Endothelial cell of umbilical vein (primary cell): Measurements from ENCODE around the gene SLC25A23.

Source experiments
- POLR2AphosphoS5 ChIP-seq: IDR thresholded peaks from 2 replicates; pipeline ENCODE4 v1.6.1; 2012; ENCODE audit warnings: low read depth, mild to moderate bottlenecking, control low read depth, low read length, moderate library complexity; ENCODE audit not compliant: insufficient read depth
- TF ChIP-seq, protein P1 (sequence below), 2 donors: IDR thresholded peaks; 1 replicate in 1 of 2; 2 replicates in 1 of 2; pipeline ENCODE4 v1.5.1; 2011; ENCODE audit warnings: low read length in 2 of 2, mild to moderate bottlenecking in 2 of 2, moderate library complexity in 2 of 2, control low read depth in 1 of 2, inconsistent platforms in 1 of 2, low read depth in 1 of 2; ENCODE audit not compliant: insufficient read depth in 1 of 2; ENCODE audit errors: extremely low read depth in 1 of 2
- TF ChIP-seq, protein P2 (sequence below): IDR thresholded peaks from 2 replicates; pipeline ENCODE4 v1.6.1; 2011; ENCODE audit not compliant: insufficient read depth, insufficient read length

DNA sequence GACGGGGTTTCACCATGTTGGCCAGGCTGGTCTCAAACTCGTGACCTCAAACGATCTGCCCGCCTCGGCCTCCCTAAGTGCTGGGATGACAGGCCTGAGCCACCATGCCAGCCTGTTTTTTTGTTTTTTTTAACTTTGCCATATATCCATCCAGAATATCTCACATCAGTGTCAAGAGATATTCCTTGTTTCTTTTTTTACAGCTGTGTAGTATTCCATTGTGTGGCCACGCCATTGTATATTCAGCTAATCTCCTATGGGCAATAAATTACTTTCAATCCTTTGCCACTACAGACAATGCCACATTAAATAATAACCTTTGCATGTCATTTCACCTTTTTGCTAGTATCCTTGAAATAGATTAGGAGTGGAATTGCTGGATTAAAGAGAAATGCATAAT is 50.2 kb downstream of the SLC25A23 start:
- TF ChIP-seq, protein P1, sequence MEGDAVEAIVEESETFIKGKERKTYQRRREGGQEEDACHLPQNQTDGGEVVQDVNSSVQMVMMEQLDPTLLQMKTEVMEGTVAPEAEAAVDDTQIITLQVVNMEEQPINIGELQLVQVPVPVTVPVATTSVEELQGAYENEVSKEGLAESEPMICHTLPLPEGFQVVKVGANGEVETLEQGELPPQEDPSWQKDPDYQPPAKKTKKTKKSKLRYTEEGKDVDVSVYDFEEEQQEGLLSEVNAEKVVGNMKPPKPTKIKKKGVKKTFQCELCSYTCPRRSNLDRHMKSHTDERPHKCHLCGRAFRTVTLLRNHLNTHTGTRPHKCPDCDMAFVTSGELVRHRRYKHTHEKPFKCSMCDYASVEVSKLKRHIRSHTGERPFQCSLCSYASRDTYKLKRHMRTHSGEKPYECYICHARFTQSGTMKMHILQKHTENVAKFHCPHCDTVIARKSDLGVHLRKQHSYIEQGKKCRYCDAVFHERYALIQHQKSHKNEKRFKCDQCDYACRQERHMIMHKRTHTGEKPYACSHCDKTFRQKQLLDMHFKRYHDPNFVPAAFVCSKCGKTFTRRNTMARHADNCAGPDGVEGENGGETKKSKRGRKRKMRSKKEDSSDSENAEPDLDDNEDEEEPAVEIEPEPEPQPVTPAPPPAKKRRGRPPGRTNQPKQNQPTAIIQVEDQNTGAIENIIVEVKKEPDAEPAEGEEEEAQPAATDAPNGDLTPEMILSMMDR (IDR thresholded peaks at IDR 0.05; ENCODE audit: extremely low read depth in 1 of 2, insufficient read depth in 1 of 2, low read depth in 1 of 2, low read length in 2 of 2) = no peak
- TF ChIP-seq, protein P2, sequence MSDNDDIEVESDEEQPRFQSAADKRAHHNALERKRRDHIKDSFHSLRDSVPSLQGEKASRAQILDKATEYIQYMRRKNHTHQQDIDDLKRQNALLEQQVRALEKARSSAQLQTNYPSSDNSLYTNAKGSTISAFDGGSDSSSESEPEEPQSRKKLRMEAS = no peak
- TF ChIP-seq POLR2AphosphoS5 = no peak
